Activated CD8-positive, alpha-beta T cell treated with anti-CD3 and anti-CD28 coated beads for 36 hours (primary cell): Measurements from ENCODE around the gene B4GALT3. TPM values are rescaled to one million over a fixed set of nuclear protein-coding genes. Genes with fewer than 3 reads are reported as not detected.
A peak's percentile ranks its signal among the peaks of the same experiment; 100 is the strongest.

ENCODE experiments used
- ATAC-seq: fragments of 200-7000 bp; cut with Tn5 transposase; one replicate; pipeline ENCODE4 v1.10.0; 2021; ENCODE audit warnings: mild to moderate bottlenecking, moderate library complexity
- CTCF ChIA-PET: fragments of 350-600 bp; sonication (Branson Sonifier 250); formaldehyde crosslinking; loops from one replicate; lab custom pipeline; 2021; ENCODE audit warnings: antibody characterized with exemption; lab: Charles Lee
- POLR2A ChIA-PET: fragments of 350-600 bp; sonication (Branson Sonifier 250); formaldehyde crosslinking; loops from one replicate; lab custom pipeline; 2021; ENCODE audit warnings: antibody characterized with exemption; lab: Charles Lee
- DNase-seq: peaks from one replicate; pipeline ENCODE4 v3.0.0-alpha.2; 2020
- H3K27ac Mint-ChIP-seq: one replicate; pipeline ENCODE4 v1.8.0; 2021; ENCODE audit warnings: mild to moderate bottlenecking, mixed read lengths
- H3K27me3 Mint-ChIP-seq: one replicate; pipeline ENCODE4 v1.8.0; 2021; ENCODE audit warnings: mixed read lengths
- H3K36me3 Mint-ChIP-seq: one replicate; pipeline ENCODE4 v1.8.0; 2021; ENCODE audit warnings: low read depth, mixed read lengths
- H3K4me1 Mint-ChIP-seq: one replicate; pipeline ENCODE4 v1.8.0; 2021; ENCODE audit warnings: low read depth, mixed read lengths
- H3K4me3 Mint-ChIP-seq: one replicate; pipeline ENCODE4 v1.8.0; 2021; ENCODE audit warnings: mild to moderate bottlenecking, moderate library complexity, mixed read lengths
- H3K9me3 Mint-ChIP-seq: one replicate; pipeline ENCODE4 v1.8.0; 2021; ENCODE audit warnings: mixed read lengths
- CTCF ChIP-seq: fragments of 200-600 bp; IDR thresholded peaks from one replicate; pipeline ENCODE4 v1.8.0; 2022; ENCODE audit warnings: antibody characterized with exemption, mild to moderate bottlenecking
- intact Hi-C: fragments of 100-400 bp; cut with micrococcal nuclease; formaldehyde crosslinking; loops from one replicate; pipeline ENCODE4 v1.10.0; 2022
- total RNA-seq, 2 experiments: library from RNA; stranded (reverse); gene quantifications; one replicate each; pipeline ENCODE4 v1.2.3, GENCODE V29; 2021

Gene B4GALT3
- total RNA-seq, 2 experiments from 2014 or later: 39.9 to 40.8 TPM

DNA sequence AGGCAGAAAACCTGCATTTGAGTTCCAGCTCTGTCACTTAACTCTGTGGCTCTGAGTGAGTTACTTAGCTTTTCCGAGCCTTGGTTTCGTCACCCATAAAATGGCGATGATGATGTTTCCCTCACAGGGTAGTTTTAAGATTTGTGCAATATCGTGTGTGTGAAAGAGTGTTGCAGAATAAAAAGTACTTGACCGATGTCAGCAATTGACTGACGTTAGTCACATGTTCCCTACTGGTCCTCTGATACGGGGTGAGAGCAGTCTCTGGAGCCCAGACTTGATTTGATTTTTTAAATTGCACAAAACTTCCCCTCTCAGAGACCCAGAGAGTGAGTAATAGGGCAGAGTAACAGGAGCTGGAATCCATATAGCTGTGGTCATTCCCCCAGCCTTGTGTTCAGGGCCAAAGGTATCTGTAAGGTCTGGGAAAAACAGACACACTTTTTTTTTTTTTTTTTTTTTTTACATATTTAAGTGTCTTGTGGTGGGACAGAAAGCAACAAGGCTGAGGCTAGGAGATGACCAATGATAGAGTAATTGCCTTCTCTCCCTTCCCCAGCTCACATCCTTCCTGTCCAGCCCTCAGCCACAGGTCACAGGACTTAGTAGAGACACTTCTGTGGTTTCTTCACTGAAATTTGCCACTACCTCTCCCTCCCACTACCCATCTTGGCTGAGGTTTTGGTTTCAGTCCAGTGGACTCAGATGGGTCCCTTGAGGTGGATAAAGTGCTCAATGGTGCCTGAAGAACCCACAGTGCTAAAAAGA is 39.8 kb upstream of the B4GALT3 start:
- CTCF ChIA-PET: interaction anchor here (1.3 to 15.8 kb wide), 6 partner anchors 9 to 165 kb away, joined by 3 to 306 read pairs (median 27); partner anchors contain the start of genes ADAMTS4, NDUFS2 and TOMM40L

DNA sequence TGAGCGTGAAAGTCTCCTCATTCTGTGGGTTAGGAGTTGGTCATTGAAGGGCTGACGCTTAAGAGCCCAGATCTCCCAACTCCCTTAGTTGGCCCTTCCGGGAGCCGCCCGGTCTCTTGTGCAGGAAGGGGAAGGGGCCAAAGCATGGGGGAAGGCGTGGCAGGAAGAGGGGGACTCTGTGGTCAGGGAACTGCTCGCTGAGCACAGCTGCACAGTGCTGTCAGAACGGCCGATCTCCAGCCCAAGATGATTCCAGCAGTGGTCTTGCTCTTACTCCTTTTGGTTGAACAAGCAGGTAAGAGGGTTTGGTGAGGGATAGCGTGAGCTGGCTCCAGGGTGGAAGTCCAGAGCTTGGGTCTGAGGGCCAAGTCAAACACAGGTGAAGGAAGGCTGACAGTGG is 37.8 kb upstream of the B4GALT3 start, which contains the start of gene FCER1G:
TSS of gene FCER1G (plus strand) at position 220 of the 400 bp plus-strand sequence. CDS start at position 247, 27 bp downstream.
- ATAC-seq (no peak), DNase-seq (no peak)
- ChIA-PET POLR2A (interaction anchor here (1.7 to 2.2 kb wide), 2 partner anchors 10 to 13 kb away, joined by 4 to 18 read pairs; partner anchors contain the start of genes NDUFS2 and TOMM40L), CTCF (interaction anchor here (1.2 to 18.7 kb wide), 6 partner anchors 8 to 76 kb away, joined by 3 to 306 read pairs (median 31); partner anchors contain the start of genes ADAMTS4, APOA2, NDUFS2 and PPOX)
- Mint-ChIP-seq H3K4me1 (peaks cover 45% of the 10 kb centered on the region), H3K4me3 (no peak within 1 kb of the TSS), H3K9me3 (no peaks in the 10 kb centered on the region), H3K27me3 (no peaks in the 10 kb centered on the region), H3K27ac (peak within 1 kb of the TSS; percentile 61), H3K36me3 (peaks cover 38% of the 10 kb centered on the region)
- TF ChIP-seq CTCF: no peak
- intact Hi-C loops: no loop called here

More for the DNA sequence above, 39.8 kb upstream of the B4GALT3 start:
- POLR2A ChIA-PET: interaction anchor here (0.6 to 2.2 kb wide), 6 partner anchors 8 to 41 kb away, joined by 3 to 18 read pairs (median 4); partner anchors contain the start of genes NDUFS2 and TOMM40L
- Mint-ChIP-seq H3K36me3 (peaks cover 25% of the 10 kb centered on the region), H3K9me3 (no peaks in the 10 kb centered on the region), H3K27me3 (no peaks in the 10 kb centered on the region), H3K4me1 (peaks cover 54% of the 10 kb centered on the region), H3K27ac (peak overlapping the region; percentile 76), H3K4me3 (no peak overlapping the region)
- ATAC-seq (peak; percentile 70), DNase-seq (no peak)
- TF ChIP-seq CTCF: no peak
- intact Hi-C loops: no loop called here

GRCh38 chr1:161214369-161214768 is 37.1 kb upstream of the B4GALT3 start:
- Mint-ChIP-seq H3K27me3 (no peaks in the 10 kb centered on the region), H3K9me3 (no peaks in the 10 kb centered on the region), H3K36me3 (peaks cover 45% of the 10 kb centered on the region), H3K27ac (no peak overlapping the region), H3K4me1 (peaks cover 45% of the 10 kb centered on the region), H3K4me3 (no peak overlapping the region)
- ChIA-PET CTCF (interaction anchor here (6.6 to 18.7 kb wide), 2 partner anchors 9 to 23 kb away, joined by 36 to 306 read pairs; partner anchors contain the start of genes APOA2 and TOMM40L), POLR2A (no interaction called here)
- intact Hi-C loops: no loop called here
- ATAC-seq (no peak), DNase-seq (no peak)
- TF ChIP-seq CTCF: no peak

DNA sequence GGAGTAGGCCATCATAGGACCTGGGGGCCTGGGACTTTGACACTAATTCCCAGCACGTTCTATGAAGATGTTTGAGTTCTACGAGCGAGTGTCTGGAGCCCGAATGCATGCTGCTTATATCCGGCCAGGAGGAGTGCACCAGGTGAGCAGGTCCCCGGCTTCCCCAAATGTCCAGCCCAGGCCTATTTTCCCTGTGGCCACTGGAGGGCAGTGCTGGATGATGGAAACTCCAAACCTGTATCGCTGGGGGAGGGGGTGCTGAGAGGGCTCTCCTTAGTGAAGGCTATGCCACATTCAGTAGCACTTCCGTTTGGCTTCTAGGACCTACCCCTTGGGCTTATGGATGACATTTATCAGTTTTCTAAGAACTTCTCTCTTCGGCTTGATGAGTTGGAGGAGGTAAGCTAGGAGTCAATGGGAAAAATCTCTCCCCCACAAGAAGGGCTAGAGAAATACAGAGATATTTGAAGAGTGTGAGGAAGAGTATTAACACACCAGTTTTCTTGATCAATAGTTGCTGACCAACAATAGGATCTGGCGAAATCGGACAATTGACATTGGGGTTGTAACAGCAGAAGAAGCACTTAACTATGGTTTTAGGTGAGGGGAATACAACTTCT is 32.6 kb upstream of the B4GALT3 start:
- TF ChIP-seq CTCF: peak; percentile 72
- peak overlapping the region; percentile 70 for H3K27ac Mint-ChIP-seq
- DNase-seq (peak; percentile 87), ATAC-seq (peak; percentile 99)
- POLR2A ChIA-PET: interaction anchor here (0.6 to 2.2 kb wide), 5 partner anchors 9 to 27 kb away, joined by 3 to 7 read pairs (median 3); partner anchors contain the start of genes APOA2 and TOMM40L
- H3K36me3 Mint-ChIP-seq: peaks cover 66% of the 10 kb centered on the region
- CTCF ChIA-PET: interaction anchor here (0.6 to 18.7 kb wide), 10 partner anchors 7 to 174 kb away, joined by 3 to 306 read pairs (median 5); partner anchors contain the start of genes APOA2, NDUFS2, PPOX and TOMM40L
- H3K4me1 Mint-ChIP-seq: peaks cover 32% of the 10 kb centered on the region
- intact Hi-C loops: no loop called here
- no peaks in the 10 kb centered on the region for H3K9me3 Mint-ChIP-seq
- H3K27me3 Mint-ChIP-seq: no peaks in the 10 kb centered on the region
- H3K4me3 Mint-ChIP-seq: no peak overlapping the region
